Gastrocnemius medialis (tissue), 4 donors: ENCODE data around the gene TNIK. TPM values are rescaled to one million over a fixed set of nuclear protein-coding genes. Genes with fewer than 3 reads are reported as not detected.
A peak's percentile ranks its signal among the peaks of the same experiment; 100 is the strongest.

Experiments
- ATAC-seq, 2 donors: fragments of 150-250 bp; one replicate each; pipeline ENCODE4 v1.9.1; 2016
- DNase-seq, 2 donors: peaks; one replicate each; pipeline ENCODE4 v3.0.0-alpha.2; 2019
- H3K27ac ChIP-seq, 4 donors: fragments of 200-600 bp; sonication (generic); 1 replicate in 1 of 4; 2 replicates in 3 of 4; pipeline ENCODE4 v1.5.1; 2016 to 2018; ENCODE audit warnings: mild to moderate bottlenecking in 2 of 4, moderate library complexity in 1 of 4
- H3K27me3 ChIP-seq, 3 donors: fragments of 200-600 bp; sonication (generic) in 2 of 3; 1 replicate in 1 of 3; 2 replicates in 2 of 3; pipeline versions ENCODE4 v1.5.1 to v1.6.0; 2016 to 2019; ENCODE audit warnings: mild to moderate bottlenecking in 1 of 3, moderate library complexity in 1 of 3
- H3K36me3 ChIP-seq, 2 donors: fragments of 200-600 bp; sonication (generic) in 1 of 2; one replicate each; pipeline ENCODE4 v1.5.1; 2017 to 2018
- H3K4me1 ChIP-seq, 2 donors: fragments of 200-600 bp; sonication (generic) in 1 of 2; one replicate each; pipeline ENCODE4 v1.5.1; 2016 to 2017; ENCODE audit warnings: mild to moderate bottlenecking in 2 of 2
- H3K4me3 ChIP-seq, 4 donors: fragments of 200-600 bp; sonication (generic) in 3 of 4; 1 replicate in 1 of 4; 2 replicates in 3 of 4; pipeline ENCODE4 v1.5.1; 2016 to 2019; ENCODE audit warnings: mild to moderate bottlenecking in 2 of 4
- H3K9me3 ChIP-seq, 3 donors: fragments of 200-600 bp; sonication (generic) in 2 of 3; 1 replicate in 1 of 3; 2 replicates in 2 of 3; pipeline ENCODE4 v1.5.1; 2016 to 2019
- POLR2A ChIP-seq, 2 donors: fragments of 450-650 bp; IDR thresholded peaks; one replicate each; pipeline ENCODE4 v1.6.1; 2017; ENCODE audit warnings: antibody characterized with exemption in 2 of 2, mild to moderate bottlenecking in 2 of 2, moderate library complexity in 2 of 2
- in situ Hi-C, 4 donors: fragments of 200-750 bp; cut with MboI; loops; one replicate each; pipeline versions ENCODE4 v1.15.0 to v1.8.0; 2017; ENCODE audit warnings: low sequenced_read_pairs in 4 of 4
- intact Hi-C: fragments of 100-400 bp; cut with DNase I; formaldehyde crosslinking; loops from one replicate; pipeline ENCODE4 v1.15.1; 2023; ENCODE audit warnings: low total_unique reads
- total RNA-seq, 4 donors: library from RNA; depleted of rRNA; stranded (reverse); fragments of >200 nt; gene quantifications; one replicate each; pipeline versions ENCODE4 v1.1.0 to v1.2.3, GENCODE V29; 2016
- TF ChIP-seq, protein P1 (sequence below), 5 experiments: fragments of 450-650 bp in 3 of 5; fragments of 200-600 bp in 2 of 5; sonication (generic) in 2 of 5; IDR thresholded peaks in 4 of 5; conservative IDR thresholded peaks in 1 of 5; 1 replicate in 4 of 5; 2 replicates in 1 of 5; pipeline ENCODE4 v1.5.1; 2016 to 2019; ENCODE audit warnings: antibody characterized with exemption in 5 of 5, mild to moderate bottlenecking in 3 of 5, moderate library complexity in 3 of 5

The TNIK gene
- total RNA-seq, 4 donors from 2014 or later = 5.2 to 19.7 (median 10.6) TPM

DNA sequence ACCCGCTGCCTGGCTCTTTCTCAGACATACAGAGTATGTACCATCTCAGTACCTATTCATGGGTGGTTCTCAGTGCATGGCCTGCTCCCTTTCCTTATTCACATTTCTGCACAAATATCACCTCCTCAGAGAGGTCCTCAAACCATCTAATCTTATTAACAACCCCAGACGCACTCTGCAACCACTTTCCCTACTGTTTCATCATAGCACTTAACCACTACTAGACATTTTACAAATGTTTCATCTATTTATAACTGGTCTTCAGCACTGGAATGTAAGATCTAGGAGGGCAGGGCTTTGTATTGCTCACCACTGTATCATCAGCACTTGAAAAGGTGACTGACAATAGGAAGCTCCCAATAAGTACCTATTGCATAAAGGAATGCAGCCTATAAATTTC lies 45.1 kb downstream of the TNIK start:
- H3K36me3 ChIP-seq = no peaks in the 10 kb centered on the region
- ATAC-seq (peak in 1 of 2 donors; percentile 43), DNase-seq (no peak)
- peaks cover 31 to 48% of the 10 kb centered on the region in 2 donors for H3K4me1 ChIP-seq
- H3K27me3 ChIP-seq = no peaks in the 10 kb centered on the region
- no peaks in the 10 kb centered on the region for H3K9me3 ChIP-seq
- in situ Hi-C loops (no loop called here), intact Hi-C loops (no loop called here)
- H3K4me3 ChIP-seq = no peak overlapping the region
- no peak for TF ChIP-seq POLR2A (IDR thresholded peaks at IDR 0.05)
- TF ChIP-seq, protein P1, sequence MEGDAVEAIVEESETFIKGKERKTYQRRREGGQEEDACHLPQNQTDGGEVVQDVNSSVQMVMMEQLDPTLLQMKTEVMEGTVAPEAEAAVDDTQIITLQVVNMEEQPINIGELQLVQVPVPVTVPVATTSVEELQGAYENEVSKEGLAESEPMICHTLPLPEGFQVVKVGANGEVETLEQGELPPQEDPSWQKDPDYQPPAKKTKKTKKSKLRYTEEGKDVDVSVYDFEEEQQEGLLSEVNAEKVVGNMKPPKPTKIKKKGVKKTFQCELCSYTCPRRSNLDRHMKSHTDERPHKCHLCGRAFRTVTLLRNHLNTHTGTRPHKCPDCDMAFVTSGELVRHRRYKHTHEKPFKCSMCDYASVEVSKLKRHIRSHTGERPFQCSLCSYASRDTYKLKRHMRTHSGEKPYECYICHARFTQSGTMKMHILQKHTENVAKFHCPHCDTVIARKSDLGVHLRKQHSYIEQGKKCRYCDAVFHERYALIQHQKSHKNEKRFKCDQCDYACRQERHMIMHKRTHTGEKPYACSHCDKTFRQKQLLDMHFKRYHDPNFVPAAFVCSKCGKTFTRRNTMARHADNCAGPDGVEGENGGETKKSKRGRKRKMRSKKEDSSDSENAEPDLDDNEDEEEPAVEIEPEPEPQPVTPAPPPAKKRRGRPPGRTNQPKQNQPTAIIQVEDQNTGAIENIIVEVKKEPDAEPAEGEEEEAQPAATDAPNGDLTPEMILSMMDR (IDR thresholded peaks at IDR 0.05 in 4 of 5, conservative IDR thresholded peaks at IDR 0.05 in 1 of 5) = no peak
- no peak overlapping the region for H3K27ac ChIP-seq

DNA sequence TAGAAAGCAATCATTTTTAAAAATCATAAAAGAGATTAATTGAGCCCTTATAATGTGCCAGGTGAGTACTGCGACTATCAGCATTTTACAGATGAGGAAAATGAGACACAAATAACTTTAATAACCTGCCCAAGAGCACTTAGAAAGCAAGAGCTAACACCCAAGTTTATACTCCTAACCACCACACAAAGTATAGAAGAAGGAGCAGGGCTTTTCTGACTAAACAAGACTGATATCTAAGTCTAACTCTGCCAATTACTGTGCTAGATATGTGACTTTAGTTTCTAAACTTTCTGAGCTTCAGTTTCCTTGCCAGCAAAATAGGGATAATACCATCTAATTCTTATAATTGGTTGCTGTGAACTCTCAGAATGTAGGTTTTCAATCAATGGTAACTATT lies 47.7 kb downstream of the TNIK start:
- no peak for DNase-seq
- Histone ChIP-seq H3K4me1 (peaks cover 37 to 53% of the 10 kb centered on the region in 2 donors), H3K36me3 (no peaks in the 10 kb centered on the region), H3K27me3 (no peaks in the 10 kb centered on the region), H3K9me3 (no peaks in the 10 kb centered on the region), H3K4me3 (no peak overlapping the region), H3K27ac (no peak overlapping the region)
- in situ Hi-C loops = no loop called here
- no peak for TF ChIP-seq POLR2A (IDR thresholded peaks at IDR 0.05)
- TF ChIP-seq, protein P1 (IDR thresholded peaks at IDR 0.05 in 4 of 5, conservative IDR thresholded peaks at IDR 0.05 in 1 of 5) = no peak
- no peak for ATAC-seq
- intact Hi-C loops = no loop called here

DNA sequence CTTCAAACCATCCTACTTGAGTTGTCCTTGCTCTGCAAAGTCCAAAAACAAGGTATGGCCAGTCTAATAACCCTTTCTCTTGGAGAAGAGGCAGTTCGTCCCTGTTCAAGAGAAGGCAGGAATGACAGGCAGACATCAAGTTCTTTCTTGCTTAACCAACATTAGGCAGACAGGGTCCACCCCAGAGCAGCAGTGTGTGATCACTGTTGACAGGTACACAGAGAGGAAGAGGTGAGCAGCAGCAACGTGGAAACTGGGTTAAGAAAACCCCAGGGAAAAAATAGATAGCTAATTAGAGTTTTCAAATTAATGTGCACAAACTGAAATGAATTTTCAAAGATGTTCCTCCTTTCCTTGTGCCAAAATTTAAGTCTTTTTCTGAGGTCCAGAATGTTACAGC lies 48.2 kb downstream of the TNIK start:
- H3K4me1 ChIP-seq = peaks cover 37 to 50% of the 10 kb centered on the region in 2 donors

DNA sequence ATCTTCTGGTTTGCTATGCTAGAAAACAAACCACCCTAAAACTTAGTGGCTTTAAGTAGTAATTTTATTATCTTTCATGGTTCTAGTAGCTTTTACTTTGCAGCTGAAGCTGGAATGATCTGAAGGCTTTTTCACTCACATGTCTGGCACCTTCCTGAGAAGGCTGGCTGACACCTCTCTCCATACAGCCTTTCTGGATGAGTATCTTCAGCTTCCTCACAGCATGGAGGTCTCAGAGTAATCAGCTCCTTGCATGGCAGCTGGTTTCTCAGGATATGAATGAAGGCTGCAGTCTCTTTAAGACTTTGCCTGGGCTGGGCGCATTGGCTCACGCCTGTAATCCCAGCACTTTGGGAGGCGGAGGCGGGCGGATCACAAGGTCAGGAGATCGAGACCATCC lies 50.0 kb downstream of the TNIK start:
- intact Hi-C loops = no loop called here
- DNase-seq = no peak
- H3K9me3 ChIP-seq = no peaks in the 10 kb centered on the region
- H3K4me3 ChIP-seq = no peak overlapping the region
- H3K27ac ChIP-seq = no peak overlapping the region
- H3K36me3 ChIP-seq = no peaks in the 10 kb centered on the region
- no peaks in the 10 kb centered on the region for H3K27me3 ChIP-seq
- TF ChIP-seq POLR2A (IDR thresholded peaks at IDR 0.05) = no peak
- TF ChIP-seq, protein P1 (IDR thresholded peaks at IDR 0.05 in 4 of 5, conservative IDR thresholded peaks at IDR 0.05 in 1 of 5) = no peak
- no peak for ATAC-seq
- H3K4me1 ChIP-seq = peaks cover 24 to 35% of the 10 kb centered on the region in 2 donors
- in situ Hi-C loops = no loop called here

More for the DNA sequence above, 48.2 kb downstream of the TNIK start:
- Histone ChIP-seq H3K27me3 (no peaks in the 10 kb centered on the region), H3K9me3 (no peaks in the 10 kb centered on the region), H3K27ac (no peak overlapping the region), H3K36me3 (no peaks in the 10 kb centered on the region), H3K4me3 (no peak overlapping the region)
- in situ Hi-C loops = no loop called here
- ATAC-seq = no peak
- no peak for DNase-seq
- intact Hi-C loops = no loop called here
- TF ChIP-seq, protein P1 (IDR thresholded peaks at IDR 0.05 in 4 of 5, conservative IDR thresholded peaks at IDR 0.05 in 1 of 5) = no peak
- no peak for TF ChIP-seq POLR2A (IDR thresholded peaks at IDR 0.05)

DNA sequence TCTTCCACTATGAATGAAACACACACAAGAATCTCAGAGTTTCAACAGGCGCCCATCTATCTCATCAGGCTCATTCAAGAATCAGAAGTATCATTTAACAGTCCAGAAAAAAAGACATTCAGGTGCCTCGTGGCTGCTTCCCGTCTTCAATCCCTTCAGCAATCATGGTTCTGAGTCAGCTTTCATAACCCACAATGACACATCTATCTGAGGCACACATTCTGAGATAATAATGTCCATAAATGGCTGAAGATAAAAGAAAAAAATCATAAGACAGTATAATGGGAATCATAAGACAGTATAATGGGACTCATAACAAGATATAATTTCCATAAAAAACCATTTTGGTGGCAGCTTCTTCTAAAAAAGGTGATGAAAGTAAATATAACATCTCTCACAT lies 52.4 kb downstream of the TNIK start:
- DNase-seq (no peak), ATAC-seq (peak; percentile 38 to 69)
- intact Hi-C loops = no loop called here
- H3K9me3 ChIP-seq = no peaks in the 10 kb centered on the region
- in situ Hi-C loops = no loop called here
- H3K36me3 ChIP-seq = no peaks in the 10 kb centered on the region
- H3K4me1 ChIP-seq = peaks cover 33 to 36% of the 10 kb centered on the region in 2 donors
- peak overlapping the region in 2 of 4 donors; percentile 6 to 39 for H3K27ac ChIP-seq
- H3K4me3 ChIP-seq = no peak overlapping the region
- no peaks in the 10 kb centered on the region for H3K27me3 ChIP-seq
- TF ChIP-seq, protein P1 (IDR thresholded peaks at IDR 0.05 in 4 of 5, conservative IDR thresholded peaks at IDR 0.05 in 1 of 5) = no peak
- TF ChIP-seq POLR2A (IDR thresholded peaks at IDR 0.05) = no peak
